ENCODE measurements around the gene INHBE.
"Not testable (repeated sequence)": the region's sequence is repeated elsewhere in the genome, so short reads cannot be mapped to it uniquely, and the experiment has no call there.

The INHBE gene

GRCh38 chr12:57502311-57502969 is 47.3 kb downstream of the INHBE start:
- not testable (repeated sequence) for DNase-seq

- DNase-seq: not testable (repeated sequence)
Observed at GRCh38 chr12:57506541-57506940, 51.4 kb downstream of the INHBE start.

Measured in NCI-H146 (cell line).